Lung (tissue), 12 donors: ENCODE measurements around the gene MAPK8IP3. TPM values are rescaled to one million over a fixed set of nuclear protein-coding genes. Genes with fewer than 3 reads are reported as not detected.

Source experiments
- ATAC-seq: fragments of 200-7000 bp; cut with Tn5 transposase; one replicate; pipeline ENCODE4 v1.9.1; 2020; ENCODE audit warnings: moderate number of reproducible peaks; ENCODE audit not compliant: insufficient read depth, low FRiP score
- DNase-seq, 3 donors: peaks; one replicate each; pipeline ENCODE4 v3.0.0-alpha.2; 2013 to 2017
- H3K27ac ChIP-seq, 2 donors: one replicate each; pipeline ENCODE4 v1.5.1; 2013; ENCODE audit warnings: mild to moderate bottlenecking in 2 of 2, moderate library complexity in 2 of 2, control low read depth in 1 of 2, inconsistent platforms in 1 of 2, low read depth in 1 of 2, low read length in 1 of 2
- H3K27me3 ChIP-seq, 3 donors: one replicate each; pipeline ENCODE4 v1.5.1; 2013; ENCODE audit warnings: low read length in 2 of 3; ENCODE audit not compliant: control insufficient read depth in 3 of 3, insufficient read depth in 3 of 3
- H3K36me3 ChIP-seq, 4 donors: one replicate each; pipeline ENCODE4 v1.5.1; 2013; ENCODE audit warnings: low read length in 4 of 4, mild to moderate bottlenecking in 1 of 4, moderate library complexity in 1 of 4; ENCODE audit not compliant: control insufficient read depth in 4 of 4, insufficient read depth in 4 of 4
- H3K4me1 ChIP-seq, 5 donors: one replicate each; pipeline ENCODE4 v1.5.1; 2013; ENCODE audit warnings: low read length in 5 of 5, mild to moderate bottlenecking in 2 of 5, moderate library complexity in 1 of 5; ENCODE audit not compliant: control insufficient read depth in 5 of 5, insufficient read depth in 5 of 5
- H3K4me3 ChIP-seq: one replicate; pipeline ENCODE4 v1.5.1; 2013; ENCODE audit warnings: mild to moderate bottlenecking, control low read depth, moderate library complexity
- H3K9ac ChIP-seq, 2 donors: one replicate each; pipeline ENCODE4 v1.5.1; 2013; ENCODE audit warnings: low read length in 2 of 2, control low read depth in 1 of 2; ENCODE audit not compliant: insufficient read depth in 1 of 2
- H3K9me3 ChIP-seq, 4 donors: one replicate each; pipeline ENCODE4 v1.5.1; 2013; ENCODE audit warnings: low read length in 3 of 4, mild to moderate bottlenecking in 1 of 4, moderate library complexity in 1 of 4; ENCODE audit not compliant: control insufficient read depth in 4 of 4, insufficient read depth in 3 of 4
- CTCF ChIP-seq: IDR thresholded peaks from 2 replicates; pipeline ENCODE4 v1.5.1; 2012; ENCODE audit warnings: mild to moderate bottlenecking; ENCODE audit errors: control extremely low read depth, extremely low read depth
- WGBS, 2 donors: extraction: QIAGEN DNeasy Blood & Tissue Kit; methylation state at CpG; one replicate each; pipeline ENCODE4 v1.1.7; 2013; 5-methylcytosine and 5-hydroxymethylcytosine counted together
- polyA plus RNA-seq, 2 donors: library from polyadenylated mRNA; stranded (reverse); fragments of 200-250 nt; gene quantifications; one replicate each; pipeline ENCODE4 v1.2.1, GENCODE V29; 2013
- total RNA-seq, 2 donors: library from RNA; depleted of rRNA in 1 of 2; stranded (reverse); fragments of >200 nt in 1 of 2; gene quantifications; one replicate each; pipeline ENCODE4 v1.2.1, GENCODE V29; 2014 to 2021
- donor health status: control.
- donor health status: control.
- donor health status: Bipolar disorder and iron deficiency.
- donor health status: healthy.
- donor health status: DM: yes; HTN: yes; CAD: no.

MAPK8IP3 gene
- total and polyA plus RNA-seq, 4 donors: 40.3 to 76.7 (median 63.6) TPM

- Histone ChIP-seq H3K27me3 (no peaks in the 10 kb centered on the region), H3K9me3 (no peaks in the 10 kb centered on the region), H3K4me3 (no peak overlapping the region), H3K4me1 (peaks cover 0 to 4% (median 0%) of the 10 kb centered on the region in 5 donors), H3K36me3 (peaks cover 3 to 11% (median 5%) of the 10 kb centered on the region in 4 donors), H3K27ac (no peak overlapping the region), H3K9ac (no peak overlapping the region)
- ATAC-seq (no peak), DNase-seq (no peak)
- TF ChIP-seq CTCF: no peak
- WGBS, 2 donors: 92 to 95% methylated on average over 9 of the region's 9 CpGs
Measured at GRCh38 chr16:1721372-1721771, 15.4 kb downstream of the MAPK8IP3 start.

GRCh38 chr16:1723450-1724147 is 17.6 kb downstream of the MAPK8IP3 start:
- no peak overlapping the region for H3K4me3 ChIP-seq
- H3K4me1 ChIP-seq: peaks cover 0 to 4% (median 0%) of the 10 kb centered on the region in 5 donors
- H3K36me3 ChIP-seq: peaks cover 3 to 30% (median 10%) of the 10 kb centered on the region in 4 donors
- H3K9ac ChIP-seq: no peak overlapping the region
- peak; percentile 45 for TF ChIP-seq CTCF
- 54 to 55% methylated on average over 6 of the region's 6 CpGs for WGBS, 2 donors
- DNase-seq (peak in 2 of 3 donors; percentile 12 to 22), ATAC-seq (no peak)
- H3K27ac ChIP-seq: no peak overlapping the region
- no peaks in the 10 kb centered on the region for H3K9me3 ChIP-seq
- no peaks in the 10 kb centered on the region for H3K27me3 ChIP-seq

GRCh38 chr16:1724491-1724890 is 18.5 kb downstream of the MAPK8IP3 start:
- no peak overlapping the region for H3K4me3 ChIP-seq
- 93 to 98% methylated on average over 12 of the region's 12 CpGs for WGBS, 2 donors

More at GRCh38 chr16:1724491-1724890, 18.5 kb downstream of the MAPK8IP3 start:
- no peak for TF ChIP-seq CTCF
- no peaks in the 10 kb centered on the region for H3K9me3 ChIP-seq
- no peak overlapping the region for H3K9ac ChIP-seq
- ATAC-seq: no peak
- no peaks in the 10 kb centered on the region for H3K27me3 ChIP-seq
- peaks cover 3 to 38% (median 10%) of the 10 kb centered on the region in 4 donors for H3K36me3 ChIP-seq
- no peak overlapping the region for H3K27ac ChIP-seq
- H3K4me1 ChIP-seq: peaks cover 0 to 4% (median 0%) of the 10 kb centered on the region in 5 donors
- no peak for DNase-seq
